Measurements from ENCODE around the gene PIP5K1C.
A peak's percentile ranks its signal among the peaks of the same experiment; 100 is the strongest.
"Not testable (repeated sequence)": the region's sequence is repeated elsewhere in the genome, so short reads cannot be mapped to it uniquely, and the experiment has no call there.

Gene PIP5K1C

DNA sequence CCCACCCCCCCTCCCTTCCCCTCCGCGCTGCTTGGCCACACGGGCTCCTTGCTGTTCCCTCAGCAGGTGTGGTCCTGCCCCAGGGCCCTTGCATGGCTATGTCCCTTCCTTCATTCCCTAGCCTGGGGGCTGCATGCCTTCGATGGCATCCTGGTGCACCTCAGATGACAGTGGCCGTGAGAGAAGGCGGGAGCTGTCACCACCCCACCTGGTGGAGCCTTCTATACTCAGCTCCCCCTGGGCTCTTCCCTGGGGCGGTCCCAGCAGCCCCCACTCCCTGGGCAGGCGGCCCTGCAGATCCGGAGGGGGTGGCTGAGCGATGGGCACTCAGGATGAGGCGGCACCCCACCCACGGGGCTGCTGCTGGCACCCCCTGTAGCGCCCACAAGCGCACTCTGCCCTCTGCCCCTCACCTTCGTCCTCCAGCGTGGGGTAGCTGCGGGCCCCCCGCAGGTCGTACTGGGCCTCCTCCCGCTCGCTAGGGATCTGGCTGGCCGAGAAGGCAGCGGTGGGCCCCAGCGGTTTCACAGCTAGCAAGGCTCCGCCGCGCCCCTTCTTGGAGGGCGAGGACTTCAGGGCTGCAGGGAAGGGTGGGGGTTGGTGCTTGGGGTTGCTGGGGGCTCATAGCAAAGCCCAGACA, 56.5 kb downstream of the PIP5K1C start:
- no peak for FAIRE-seq

DNA sequence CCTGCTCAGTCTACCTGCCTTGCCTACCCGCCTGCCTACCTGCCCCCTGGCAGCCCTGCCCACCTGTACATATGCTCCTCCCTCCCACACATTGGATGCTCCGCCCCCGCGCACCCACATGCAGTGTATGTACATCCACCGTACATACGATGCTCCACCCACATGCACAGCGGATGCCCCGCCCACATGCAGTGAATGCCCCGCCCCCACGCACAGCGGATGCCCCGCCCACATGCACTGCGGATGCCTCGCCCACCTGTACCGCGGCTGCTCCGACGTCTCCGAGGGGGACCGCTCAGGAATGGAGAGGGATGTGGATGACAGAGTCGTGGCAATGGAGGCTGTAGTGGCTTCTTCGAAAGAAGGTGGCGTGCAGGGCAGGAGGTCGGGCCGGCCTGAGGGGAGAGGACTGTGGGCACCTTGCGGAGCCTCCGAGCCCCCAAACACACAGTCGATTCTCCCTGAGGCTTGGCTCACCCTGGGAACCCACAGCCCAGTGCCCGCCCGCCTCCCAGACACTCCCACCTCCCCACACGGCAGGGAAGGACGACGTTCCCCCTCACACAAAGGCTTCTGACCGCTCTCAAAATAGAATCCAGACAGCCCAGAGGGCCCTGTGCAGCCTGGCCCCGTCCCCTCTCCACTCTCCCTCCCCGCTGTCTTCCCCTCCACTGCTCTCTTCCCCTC, 57.1 kb downstream of the PIP5K1C start:
- no peak for FAIRE-seq

DNA sequence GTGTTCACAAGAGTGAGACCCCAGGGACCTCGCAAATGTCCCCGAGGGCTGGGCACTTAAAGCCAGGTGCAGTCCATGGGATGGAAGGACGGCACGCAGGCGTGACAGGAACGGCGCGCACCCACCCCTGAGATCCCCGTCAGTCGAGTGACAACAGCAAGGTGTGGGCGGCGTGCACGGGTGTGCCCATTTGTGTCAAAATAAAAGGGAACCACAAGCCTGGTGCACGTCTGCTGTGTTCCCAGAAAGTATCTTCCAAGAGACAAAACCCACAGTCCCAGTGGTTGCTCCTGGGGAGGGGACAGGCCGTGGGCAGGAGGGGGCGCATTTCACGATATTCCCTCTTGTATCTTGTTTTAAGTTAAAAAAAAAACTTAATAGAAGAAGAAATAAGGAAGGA, 58.0 kb downstream of the PIP5K1C start:
- FAIRE-seq = no peak

DNA sequence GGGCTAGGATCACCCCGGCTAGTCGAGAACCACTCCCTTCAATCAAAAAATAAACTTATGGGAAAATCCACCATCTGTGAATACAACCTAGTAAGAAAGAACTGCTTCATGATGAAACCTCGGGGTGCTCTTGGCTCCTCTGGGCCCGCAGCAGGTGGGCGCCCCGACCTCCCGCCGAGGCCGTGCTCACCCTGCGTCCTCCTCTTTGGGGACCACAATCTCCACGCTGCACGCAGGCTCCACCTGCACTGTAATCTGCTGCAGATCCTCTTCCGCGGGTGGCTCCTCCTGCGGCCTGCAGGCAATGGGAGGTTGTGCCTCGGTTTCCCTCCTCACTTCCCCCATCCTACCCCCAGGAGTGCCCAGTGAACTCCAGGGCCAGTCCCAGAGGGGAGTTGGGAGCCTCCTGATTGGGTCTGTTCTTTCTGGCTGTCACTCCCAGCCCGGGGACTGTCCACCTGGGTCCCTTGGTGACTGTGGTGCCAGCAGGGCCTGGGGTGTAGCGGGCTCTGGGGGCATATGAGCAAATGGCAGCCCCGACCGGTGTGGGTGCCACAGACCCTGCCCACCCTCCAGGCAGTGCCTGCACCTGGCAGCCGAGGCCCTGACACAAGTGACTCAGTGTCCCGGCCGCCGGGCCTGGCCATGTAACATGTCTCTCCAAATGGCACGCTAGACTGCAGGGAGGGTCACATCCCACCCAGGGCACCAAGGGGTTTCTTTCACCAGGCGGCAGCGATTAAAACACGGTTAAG, 58.6 kb downstream of the PIP5K1C start:
- FAIRE-seq = no peak

DNA sequence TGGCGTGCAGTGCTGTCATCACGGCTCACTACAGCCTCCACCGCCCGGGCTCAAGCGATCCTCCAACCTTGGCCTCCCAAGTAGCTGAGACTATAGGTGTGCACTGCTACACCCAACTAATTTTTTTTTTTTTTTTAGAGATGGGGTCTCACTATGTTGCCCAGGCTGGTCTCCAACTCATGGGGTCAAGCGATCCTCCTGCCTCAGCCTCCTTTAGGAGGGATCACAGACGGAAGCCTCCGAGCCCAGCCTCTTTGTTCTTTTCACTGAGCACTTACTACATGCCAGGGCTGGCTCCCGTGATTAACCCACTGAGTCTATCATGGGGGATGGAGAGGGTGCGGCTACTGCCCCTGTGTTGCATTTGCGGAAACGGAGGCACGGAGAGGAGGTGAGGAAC, 60.8 kb downstream of the PIP5K1C start:
- no peak for FAIRE-seq

DNA sequence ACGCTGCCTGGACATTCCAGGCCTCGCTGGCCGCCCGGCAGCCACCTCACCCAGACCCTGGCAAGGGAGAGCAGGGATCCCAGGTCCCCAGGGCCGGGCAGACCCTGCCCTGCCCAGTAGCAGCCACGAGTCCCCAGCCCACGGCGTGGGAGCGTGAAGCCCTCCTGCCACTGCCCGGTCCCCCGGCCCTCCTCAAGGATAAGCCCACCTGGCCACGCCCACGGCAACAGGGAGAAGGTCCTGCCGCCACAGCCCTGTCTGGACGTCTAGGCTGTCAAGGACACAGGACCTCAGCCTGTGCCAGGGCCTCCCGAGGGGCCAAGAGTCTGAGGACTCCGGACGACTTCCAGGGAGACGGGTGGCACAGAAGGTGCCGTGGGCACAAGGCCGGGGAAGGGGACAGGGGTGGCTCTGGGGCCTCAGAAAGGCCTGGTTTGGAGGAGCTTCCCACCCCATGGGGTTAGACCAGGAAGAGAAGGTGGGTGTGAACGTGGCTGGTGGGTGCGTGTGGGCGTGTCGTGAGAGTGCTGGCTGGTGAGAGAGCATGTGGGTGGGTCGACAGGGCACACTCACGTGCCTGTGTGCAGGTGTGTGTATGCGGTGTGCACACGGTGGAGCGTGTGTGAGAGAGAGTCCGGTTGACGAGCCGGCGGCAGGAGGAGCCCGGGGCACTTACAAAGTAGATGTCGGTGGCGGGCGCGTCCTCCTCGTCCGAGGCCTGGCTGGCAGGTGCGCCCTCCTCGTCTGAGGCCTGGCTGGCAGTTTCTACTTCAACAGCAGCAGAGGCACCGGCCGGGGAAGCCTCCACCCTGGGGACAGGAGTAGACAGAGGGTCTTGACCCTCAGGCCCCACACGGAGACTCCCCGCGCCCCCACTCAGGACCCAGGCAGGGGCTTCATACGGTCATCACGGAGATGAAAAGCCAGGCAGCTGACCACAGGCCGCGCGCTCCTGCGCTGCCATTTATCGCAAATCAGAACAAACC, 61.8 kb downstream of the PIP5K1C start:
- no peak for FAIRE-seq

DNA sequence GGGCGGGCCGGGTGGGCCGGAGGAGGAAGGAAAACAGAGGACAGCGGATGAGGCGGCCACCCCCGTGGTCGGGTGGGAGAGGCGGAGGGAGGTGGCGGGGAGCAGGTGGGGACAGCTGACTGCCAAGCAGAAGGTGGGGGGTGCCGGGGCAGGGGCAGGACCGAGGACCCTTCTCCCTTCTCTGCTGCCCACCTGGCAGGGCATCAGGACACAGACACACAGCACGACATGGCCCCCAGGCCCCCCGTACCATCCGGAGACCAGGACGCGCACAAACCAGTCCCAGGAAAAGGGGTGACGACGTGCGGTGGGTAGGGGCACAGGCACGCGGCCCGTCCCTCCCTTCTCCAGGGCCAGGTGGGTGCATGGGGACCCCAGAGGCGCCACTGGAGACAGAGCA, 62.6 kb downstream of the PIP5K1C start:
- no peak for FAIRE-seq

DNA sequence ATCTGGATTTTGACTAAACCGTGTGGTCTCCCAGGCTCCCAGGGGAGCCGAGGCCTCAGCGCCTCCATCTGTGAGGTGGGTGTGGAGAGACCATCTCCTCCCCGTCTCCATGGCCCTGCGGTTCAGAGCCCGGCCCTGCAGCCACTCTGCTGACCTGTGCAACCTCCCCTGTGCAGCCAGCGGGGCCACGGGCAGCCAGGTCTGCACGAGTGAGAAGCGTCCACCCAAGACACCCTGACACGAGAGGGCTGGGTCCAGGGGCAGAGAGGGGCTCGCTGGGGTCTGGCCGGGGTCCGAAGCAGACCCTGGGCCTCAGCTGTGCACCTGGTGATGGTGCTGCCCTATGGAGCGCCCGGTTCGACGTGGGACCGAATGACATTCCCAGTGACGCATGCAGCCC, 63.3 kb downstream of the PIP5K1C start:
- FAIRE-seq = no peak

DNA sequence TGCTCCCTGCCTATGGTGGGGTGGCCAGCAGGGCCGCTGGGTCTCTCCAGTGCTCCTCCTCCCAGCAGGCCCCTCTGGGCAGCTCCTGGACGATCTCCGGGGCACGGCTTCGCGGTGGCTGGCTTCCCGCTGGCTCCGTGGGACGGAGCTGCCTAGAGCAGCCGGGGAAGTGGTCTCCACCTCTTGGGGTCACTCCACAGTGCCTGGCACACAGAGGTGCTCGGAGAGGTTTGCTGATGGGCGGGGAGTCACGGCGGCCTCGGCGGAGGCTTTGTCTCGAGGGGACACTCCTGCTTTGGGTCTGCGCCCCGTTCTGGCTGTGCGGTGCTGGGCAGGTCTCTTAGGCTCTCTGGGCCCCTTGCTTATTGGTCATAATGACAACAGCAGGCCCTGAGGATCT, 63.8 kb downstream of the PIP5K1C start:
- FAIRE-seq = no peak

DNA sequence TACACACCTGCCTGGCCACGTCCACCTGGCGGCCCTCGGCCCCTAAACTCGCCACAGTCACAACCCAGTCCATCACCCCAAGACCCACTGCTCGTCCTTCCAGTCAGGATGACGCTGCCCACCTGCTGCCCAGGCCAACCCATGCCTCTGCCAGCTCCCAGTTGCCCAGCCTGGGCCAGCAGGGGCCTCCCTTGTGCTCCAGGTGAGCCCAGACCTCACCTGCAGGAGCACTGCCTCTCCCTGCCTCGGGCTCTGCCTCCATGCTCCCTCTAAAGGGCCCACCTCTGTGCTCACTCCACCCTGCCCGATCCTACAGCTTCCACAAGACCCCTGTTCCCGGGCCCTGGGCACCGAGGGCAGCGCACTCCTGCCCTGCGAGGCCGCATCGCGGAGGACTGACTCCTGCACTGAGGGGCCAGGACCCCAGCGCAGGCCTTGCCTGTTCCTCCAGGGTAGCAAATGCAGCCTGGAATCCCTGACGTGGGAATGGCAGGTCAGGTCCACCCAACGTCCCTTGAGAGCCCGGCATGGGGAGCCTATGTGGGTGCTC, 65.7 kb downstream of the PIP5K1C start:
- no peak for FAIRE-seq

DNA sequence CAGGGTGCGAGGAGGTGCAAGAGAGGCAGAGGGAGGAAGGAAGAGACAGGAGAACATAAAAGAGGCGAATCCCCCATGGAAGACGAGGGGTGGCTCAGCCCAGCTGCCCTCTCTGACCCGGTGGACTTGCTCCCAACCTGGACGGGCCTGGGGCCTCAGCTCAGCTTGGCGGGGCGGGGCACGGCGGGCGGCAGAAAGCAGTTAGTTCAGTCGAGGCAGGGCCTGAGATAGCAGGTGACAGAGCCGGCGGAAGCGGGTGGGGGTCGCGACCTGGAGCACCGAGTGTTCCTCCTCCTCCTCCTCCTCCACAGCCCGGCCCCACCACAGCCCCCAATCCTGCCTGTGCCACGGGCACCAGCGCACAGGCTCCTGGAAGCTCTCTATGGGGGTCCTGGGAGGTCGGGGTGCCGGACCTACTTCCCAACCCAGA, 66.7 kb downstream of the PIP5K1C start:
- FAIRE-seq = no peak

DNA sequence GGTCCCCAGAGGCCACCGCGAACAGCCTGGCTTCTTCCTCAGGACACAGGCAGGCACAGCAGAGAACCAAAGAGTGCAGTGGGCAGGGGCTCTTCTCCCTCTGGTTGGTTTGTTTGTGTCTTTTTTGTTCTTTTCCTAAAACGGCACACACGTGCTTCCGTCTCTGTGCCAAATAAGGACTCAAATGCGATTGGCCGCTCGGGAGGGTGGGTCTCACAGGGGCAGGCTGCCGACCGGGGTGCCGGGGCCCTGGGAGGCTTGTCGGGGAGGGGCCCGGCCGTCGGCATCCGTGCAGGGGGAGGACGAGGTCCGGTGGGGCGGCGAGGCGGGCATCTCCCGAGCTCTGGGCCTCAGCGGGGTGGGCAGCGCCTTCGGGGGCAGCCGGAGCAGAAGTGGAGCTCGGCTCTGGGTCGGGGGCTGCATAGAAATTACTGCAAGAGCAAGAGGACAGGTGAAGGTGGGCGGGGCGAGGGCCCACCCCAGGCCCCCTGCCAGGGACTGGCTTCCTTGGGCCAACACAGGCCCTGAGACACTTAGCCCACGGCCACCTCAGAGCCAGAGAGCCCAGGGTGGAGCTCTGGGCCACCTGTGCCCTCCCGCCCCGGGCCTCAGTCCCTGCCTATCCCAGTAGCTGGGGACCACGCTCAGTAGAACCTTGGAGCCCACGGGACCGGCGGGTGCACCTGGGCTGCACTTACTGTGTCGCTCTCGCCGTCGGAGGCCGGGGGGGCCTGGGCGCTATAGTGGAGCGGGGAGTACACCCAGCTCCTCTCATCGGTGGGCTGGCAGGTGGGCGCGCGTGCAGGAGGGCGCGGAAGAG, 67.3 kb downstream of the PIP5K1C start:
- no peak for FAIRE-seq

DNA sequence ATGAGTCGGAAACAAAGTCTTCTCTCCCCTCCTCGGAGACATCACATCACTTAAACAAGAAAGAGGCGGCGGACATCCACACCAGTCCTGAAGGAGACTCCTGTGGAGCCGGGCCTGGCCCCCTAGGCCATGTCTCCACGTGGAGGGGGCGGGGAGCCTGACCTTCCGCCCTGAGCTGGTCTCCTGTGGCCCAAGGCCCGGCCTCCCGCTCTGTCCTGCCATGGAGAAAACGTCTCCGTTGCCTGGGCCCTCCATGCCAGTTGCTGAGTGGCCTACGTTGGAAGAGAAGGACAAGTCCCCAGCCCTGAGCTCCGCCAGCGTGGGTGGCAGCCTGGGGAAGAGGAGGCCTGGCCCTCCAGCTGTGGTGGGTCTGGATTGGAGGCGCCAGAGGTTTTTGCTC, 68.2 kb downstream of the PIP5K1C start:
- no peak for FAIRE-seq

DNA sequence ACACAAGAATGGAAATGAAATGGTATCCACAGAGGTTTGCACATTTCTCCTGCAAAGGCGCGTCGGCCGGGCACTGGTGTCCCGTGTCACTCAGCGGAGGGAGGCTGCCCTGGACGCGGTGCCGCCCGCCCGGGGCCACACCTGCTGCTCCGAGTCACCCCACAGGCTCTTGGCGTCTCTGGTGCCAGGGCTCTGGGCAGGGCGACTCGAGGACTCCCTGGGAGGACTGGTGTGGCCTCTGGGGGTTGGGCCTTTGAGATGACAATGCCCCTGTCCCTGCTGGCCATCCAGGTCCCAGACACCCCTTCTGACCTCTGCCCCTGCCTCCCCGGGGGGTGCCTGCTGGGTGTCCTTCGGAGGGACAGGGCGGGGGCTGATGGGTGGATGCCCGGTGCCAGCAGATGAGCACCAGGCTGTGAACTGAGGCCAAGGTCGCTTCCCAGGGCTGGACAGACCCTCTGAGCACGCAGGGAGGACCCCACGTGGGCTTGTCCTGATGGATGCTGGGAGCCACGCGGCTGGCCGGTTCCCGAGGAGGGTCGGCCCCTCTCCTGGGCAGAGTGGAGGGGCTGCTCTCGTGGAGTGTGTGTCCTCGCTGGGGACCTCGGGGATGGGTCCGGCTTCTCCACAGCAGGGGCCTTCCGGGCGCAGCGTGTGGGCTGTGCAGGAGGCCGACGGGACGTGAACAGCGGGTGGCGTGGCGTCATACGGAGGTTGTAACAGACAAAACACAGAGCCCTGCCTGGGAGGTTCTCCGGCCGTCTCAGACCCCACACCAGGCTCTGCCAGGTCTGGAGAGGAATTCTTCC, 69.0 kb downstream of the PIP5K1C start:
- FAIRE-seq = no peak

DNA sequence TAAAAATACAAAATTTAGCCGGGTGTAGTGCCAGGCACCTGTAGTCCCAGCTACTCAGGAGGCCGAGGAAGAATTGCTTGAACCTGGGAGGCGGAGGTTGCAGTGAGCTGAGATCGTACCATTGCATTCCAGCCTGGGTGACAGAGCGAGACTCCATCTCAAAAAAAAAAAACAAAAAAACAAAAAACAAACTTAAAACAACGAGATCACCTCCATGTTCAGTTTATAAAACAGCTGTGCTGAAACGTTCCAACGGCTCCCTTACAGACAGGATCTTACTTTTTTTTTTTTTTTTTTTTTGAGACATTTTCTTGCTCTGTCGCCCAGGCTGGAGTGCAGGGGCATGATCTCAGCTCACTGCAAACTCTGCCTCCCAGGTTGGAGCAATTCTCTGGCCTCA, 71.5 kb downstream of the PIP5K1C start:
- FAIRE-seq = not testable (repeated sequence)

DNA sequence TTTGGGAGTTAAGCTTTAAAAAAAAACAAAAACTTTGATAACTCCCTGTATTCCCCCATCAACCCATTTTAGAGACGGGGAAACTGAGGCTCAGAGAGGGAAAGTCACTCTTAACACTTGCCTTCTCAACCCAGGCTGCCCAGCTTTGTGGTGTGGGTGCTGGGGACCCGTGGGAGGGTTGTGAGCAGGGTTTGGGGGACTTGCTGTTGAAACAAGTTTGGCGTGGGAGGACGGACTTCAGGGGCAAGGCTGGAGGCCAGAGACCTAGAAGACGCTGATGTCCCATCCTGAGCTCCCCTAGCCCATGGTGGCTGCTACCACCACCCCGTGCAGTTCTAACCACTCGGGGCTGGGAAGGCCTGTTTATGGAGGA, 72.9 kb downstream of the PIP5K1C start:
- FAIRE-seq = no peak

DNA sequence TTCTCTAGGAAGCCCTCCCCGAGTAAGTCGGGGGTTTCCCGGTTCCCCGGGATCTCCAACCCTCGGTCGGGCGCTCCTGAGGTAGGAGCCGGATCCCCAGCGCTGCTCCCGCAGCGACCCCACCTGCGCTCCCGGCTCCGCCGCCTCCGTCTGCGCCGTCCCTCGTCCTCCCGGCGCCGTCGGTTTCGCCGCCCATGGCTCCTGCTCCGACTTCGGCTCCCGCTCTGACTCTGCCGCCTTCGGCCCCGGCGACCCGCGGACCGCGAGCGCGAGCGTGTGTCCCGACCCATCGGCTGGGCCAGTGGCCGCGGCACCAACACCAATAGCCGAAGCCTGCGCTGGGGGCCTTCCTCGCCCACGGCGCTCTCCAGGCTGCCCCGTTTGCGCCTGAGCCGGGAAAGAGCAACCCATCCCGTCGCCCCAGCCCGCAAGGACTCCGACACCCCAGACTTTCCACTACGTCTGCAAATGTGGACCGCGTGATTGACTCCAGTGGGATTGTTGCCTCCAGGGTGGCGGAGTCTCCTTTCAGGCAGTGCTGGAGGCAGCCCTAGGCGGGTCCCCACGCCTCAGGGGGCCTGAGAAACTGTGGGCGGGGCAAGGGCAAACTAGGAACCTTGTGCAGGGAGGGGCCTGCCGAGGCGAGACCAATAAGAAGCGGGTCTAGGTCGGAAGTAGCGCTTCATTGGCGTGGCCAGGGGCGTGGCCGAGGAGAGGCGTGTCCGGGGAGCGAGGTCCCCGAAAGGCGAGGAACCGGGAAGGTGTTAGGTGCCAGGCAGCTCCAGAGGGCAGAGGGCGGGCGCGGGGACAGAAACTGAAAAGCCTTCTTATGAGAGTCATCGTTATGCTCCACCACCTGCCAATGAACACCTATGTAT, 73.6 kb downstream of the PIP5K1C start, which contains the start of gene CACTIN:
CACTIN (minus strand) TSS at position 318 of the 878 bp plus-strand sequence; CDS start at position 290, 28 bp downstream.
- FAIRE-seq = peak; percentile 97

DNA sequence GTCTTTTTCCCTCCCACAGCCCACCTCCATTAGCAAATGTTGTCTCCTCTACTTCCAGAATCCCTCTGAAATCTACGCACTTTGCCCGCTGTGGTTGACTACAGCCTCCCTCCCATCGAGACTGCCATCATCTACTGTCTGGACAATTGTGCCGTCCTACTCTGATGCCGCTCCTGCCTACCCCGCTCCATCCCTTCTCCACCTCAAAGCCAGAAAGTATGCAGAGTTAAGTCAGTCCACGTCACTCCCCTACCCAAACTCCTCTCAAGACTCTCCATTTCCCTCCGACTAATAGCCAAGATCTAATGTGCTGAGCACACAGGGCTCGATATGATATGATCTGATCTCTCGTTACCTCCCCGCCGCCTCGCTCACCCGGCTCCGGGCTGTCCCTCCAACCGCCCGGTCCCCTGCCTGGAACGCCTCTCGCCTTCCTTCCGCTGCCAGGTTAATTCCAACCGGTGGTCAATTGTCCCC, 74.2 kb downstream of the PIP5K1C start:
- no peak for FAIRE-seq

DNA sequence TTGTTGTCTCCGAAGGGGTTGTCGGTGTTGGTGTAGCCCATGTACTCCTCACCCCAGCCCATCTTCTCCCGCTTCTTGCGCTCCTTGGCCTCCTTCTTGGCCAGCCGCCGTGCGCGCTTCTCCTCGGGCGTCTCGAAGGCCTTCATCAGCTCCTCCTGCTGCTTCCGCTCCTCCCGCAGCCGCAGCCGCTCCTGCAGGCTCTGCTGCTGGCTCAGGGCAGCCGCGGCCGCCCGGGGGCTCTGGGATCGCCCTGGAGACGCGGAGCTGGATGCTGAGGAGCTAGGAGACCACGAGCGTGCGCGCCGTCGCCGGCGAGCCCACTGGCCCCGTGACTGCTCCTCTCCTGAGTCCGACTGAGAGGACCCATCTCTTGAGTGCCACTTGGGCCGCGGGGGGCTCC, 76.6 kb downstream of the PIP5K1C start:
- no peak for FAIRE-seq

Measured in islet of Langerhans (tissue), 1 donor.